Right ventricle myocardium inferior (tissue), 1 donor: Measurements from ENCODE around the gene SNX25. TPM values are rescaled to one million over a fixed set of nuclear protein-coding genes. Genes with fewer than 3 reads are reported as not detected.

Experiments
- ATAC-seq: fragments of 200-7000 bp; cut with Tn5 transposase; one replicate; pipeline ENCODE4 v1.9.1; 2020; ENCODE audit warnings: mild to moderate bottlenecking, moderate library complexity
- DNase-seq: peaks from one replicate; pipeline ENCODE4 v3.0.0; 2021; ENCODE audit errors: missing footprints
- intact Hi-C: fragments of 100-400 bp; cut with DNase I; formaldehyde crosslinking; loops from one replicate; pipeline ENCODE4 v1.11.0; 2022
- total RNA-seq: library from RNA; stranded (reverse); fragmentation: NEBNext Ultra II Directional; extraction: Animal tissue kit (Norgen Biotek cat#: 25700); gene quantifications from one replicate; pipeline ENCODE4 v1.2.1, GENCODE V29; 2021
- donor health status: DM: no; HTN: yes; CAD: no; lungs with severe emphysema.

The SNX25 gene
- total RNA-seq, 1 donor from 2014 or later, result 10.9 TPM

- ATAC-seq, result no peak
- DNase-seq, result no peak
- intact Hi-C loops, result no loop called here
Measured at GRCh38 chr4:185282968-185283367, 73.6 kb downstream of the SNX25 start.

GRCh38 chr4:185283723-185284122 lies 74.3 kb downstream of the SNX25 start:
- intact Hi-C loops, result no loop called here
- DNase-seq (no peak), ATAC-seq (no peak)

DNA sequence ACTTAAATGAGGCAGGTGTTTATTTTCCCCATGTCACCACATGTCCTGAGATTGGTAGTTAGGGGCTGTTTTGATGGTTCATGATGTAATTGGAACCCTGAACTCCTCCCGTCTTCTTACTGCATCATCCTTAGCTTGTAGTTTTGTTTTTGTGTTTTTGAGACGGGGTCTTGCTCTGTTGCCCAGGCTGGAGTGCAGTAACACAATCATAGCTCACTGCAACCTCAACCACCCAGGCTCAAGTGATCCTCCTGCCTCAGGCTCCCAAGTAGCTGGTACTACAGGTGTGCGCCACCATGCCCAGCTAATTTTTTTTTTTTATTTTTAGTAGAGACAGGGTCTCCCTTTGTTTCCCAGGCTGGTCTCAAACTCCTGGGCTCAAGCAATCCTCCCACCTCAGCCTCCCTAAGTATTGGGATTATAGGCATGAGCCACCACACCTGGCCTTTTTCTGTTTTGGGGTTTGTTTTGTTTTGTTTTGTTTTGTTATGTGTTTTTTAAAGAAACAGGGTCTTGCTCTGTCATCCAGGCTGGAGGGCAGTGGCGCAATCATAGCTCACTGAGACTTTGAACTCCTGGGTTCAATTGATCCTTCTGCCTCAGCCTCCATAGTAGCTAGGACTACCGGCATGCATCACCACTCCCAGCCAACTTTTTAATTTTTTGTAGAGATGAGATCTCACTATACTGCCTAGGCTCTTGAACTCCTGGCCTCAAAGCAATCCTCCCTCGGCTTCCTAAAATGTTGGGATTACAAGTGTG lies 76.4 kb downstream of the SNX25 start:
- no peak for ATAC-seq
- intact Hi-C loops, result no loop called here
- DNase-seq, result no peak

GRCh38 chr4:185286571-185286970 lies 77.2 kb downstream of the SNX25 start:
- ATAC-seq (no peak), DNase-seq (no peak)
- intact Hi-C loops, result no loop called here

- intact Hi-C loops, result no loop called here
- ATAC-seq (no peak), DNase-seq (no peak)
Measured at GRCh38 chr4:185287031-185287430, 77.6 kb downstream of the SNX25 start.

DNA sequence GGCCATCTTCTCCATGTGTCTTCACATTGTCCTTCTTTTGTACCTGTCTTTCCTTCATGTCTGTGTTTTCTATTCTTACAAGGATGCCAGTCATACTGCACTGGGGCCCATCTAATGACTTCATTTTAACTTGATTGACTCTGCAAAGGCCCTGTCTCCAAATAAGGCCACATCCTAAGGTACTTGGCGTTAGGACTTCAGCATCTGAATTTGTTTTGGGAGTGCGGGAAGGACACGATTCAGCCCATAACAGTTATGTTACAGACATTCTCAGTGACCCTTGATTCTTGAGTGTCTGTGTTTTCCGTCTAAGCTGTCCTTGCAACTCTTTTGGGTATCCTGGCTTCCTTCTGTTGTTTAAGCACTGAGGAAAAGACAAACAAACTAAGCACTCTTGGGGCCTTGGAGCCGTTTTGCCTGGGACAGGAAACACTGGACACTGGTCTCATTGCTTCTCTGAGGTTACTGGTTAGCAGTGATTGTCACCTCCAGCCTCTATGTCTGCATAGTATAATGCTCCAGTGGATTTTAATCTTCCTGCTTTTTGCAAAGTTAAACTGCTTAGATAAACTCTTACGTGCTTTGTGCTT lies 80.7 kb downstream of the SNX25 start:
- ATAC-seq (no peak), DNase-seq (no peak)
- intact Hi-C loops, result no loop called here

DNA sequence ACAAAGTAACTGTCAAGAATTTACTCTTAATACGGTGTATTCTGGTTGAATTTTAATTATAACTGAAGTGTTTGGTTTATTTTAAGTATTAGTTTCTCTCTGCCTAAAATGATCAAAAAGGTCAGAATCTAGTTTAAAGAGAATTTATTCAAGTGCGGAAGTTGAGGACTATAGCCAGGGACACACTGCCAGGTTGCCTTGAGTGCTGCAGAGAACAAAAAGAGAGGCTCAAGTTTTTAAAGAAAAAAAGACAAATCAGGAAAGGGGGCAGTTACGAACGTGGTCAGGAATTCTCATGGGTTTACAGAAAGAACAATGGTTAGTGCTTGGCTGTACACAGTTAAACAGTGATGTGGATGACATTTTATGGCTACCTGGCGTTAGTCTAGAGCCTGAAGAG lies 81.3 kb downstream of the SNX25 start:
- intact Hi-C loops, result no loop called here
- ATAC-seq (no peak), DNase-seq (no peak)

- no peak for ATAC-seq
- DNase-seq, result no peak
- intact Hi-C loops, result no loop called here
Measured at GRCh38 chr4:185293202-185293601, 83.8 kb downstream of the SNX25 start.

- ATAC-seq, result no peak
- intact Hi-C loops, result no loop called here
Measured at GRCh38 chr4:185296665-185297460, 87.5 kb downstream of the SNX25 start.

GRCh38 chr4:185298728-185299430 lies 89.5 kb downstream of the SNX25 start:
- intact Hi-C loops, result no loop called here

More at GRCh38 chr4:185296665-185297460, 87.5 kb downstream of the SNX25 start:
- no peak for DNase-seq

GRCh38 chr4:185304541-185304940 lies 95.1 kb downstream of the SNX25 start:
- no peak for DNase-seq
- no peak for ATAC-seq
- intact Hi-C loops, result no loop called here

More at GRCh38 chr4:185298728-185299430, 89.5 kb downstream of the SNX25 start:
- DNase-seq (no peak), ATAC-seq (no peak)

DNA sequence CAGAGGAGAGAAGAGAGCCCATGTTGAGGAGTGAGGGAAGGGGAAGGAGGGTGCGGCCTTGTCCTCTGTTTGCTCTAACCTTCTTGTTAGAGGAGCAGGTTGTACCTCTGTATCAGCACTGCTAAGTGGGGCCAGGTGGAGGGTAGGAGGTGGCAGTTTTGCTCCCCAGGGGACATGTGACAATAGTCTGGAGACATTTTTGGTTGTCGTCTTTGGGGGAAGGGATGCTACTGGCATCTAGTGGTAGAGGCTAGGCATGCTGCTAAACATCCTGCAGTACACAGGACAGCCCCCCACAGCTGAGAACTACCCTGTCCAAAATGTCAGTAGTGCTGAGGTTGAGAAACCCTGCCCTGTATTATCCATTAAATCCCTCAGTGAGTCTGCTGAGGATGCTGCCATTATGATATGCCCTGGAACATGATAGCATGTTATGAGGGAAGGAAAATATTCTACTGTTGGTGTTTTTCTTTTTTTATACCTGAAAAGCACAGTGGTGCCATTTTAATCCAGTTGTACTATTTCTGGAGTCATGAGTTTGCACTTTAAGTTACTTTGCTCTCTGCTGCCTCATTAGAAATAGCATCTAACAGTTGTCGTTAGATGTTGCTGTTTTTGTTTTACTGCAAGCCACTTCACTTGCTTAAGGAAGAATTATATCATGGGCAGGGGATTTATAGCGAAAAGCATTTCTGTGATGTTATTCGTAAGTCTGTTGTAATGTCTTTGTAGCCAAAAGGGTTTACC lies 95.7 kb downstream of the SNX25 start:
- intact Hi-C loops, result no loop called here
- DNase-seq, result no peak
- ATAC-seq, result peak; percentile 35

DNA sequence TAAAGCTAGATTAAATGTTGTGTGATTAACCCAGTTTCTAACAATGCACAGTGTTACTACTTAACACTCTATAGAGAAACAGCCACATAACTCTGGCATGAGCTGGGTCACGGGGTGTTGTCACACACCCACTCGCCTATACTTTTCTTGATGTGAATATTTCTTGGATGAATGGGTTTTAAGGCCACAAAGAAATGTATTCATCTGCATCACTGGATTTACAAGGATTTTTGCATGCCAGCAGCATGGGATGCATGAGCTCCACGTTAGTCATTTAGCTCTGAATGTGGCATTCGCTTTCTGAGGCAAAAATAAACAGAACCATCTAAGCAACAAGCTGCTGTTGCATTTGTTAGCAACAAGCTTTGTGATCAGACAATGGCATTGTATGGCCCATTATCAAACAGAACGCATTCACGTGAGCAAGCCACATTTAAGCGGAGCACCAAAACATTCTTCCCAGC lies 96.6 kb downstream of the SNX25 start:
- DNase-seq (no peak), ATAC-seq (no peak)
- intact Hi-C loops, result no loop called here

DNA sequence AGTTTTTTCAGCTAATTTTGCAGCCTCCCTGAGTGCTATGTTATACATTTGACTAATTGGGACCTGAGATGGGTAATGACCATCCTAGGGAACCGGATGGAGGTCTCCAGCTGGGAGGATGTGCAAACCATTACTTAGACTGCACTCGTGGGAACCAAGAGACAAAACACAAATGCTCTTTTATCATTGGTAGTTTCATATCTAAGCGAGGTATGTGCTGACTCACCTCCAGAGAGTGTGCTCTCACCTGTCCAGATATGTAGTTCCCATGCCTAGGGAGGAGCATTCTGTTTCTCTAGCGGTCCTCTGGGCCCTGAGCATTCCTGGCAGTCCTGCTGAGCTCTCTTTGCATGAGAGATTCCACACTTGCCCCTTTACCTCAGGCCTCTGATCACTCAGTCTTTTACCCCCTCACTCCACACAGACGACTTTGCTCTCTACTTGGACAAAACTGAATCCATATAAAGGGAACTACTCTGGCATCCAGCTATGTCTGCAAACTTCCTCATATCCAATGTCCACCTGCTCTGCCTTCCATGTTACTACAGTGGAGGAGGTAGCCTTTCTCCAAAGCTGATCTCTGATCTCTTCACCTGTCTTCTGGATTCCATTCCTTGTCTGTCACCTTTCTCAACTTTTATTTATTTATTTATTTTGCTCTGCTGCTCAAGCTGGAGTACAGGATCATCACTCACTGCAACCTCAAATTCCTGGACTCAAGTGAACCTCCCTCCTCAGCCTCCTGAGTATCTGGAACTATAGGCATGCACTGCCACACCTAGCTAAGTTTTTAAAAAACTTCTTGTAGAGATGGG lies 97.9 kb downstream of the SNX25 start:
- intact Hi-C loops, result no loop called here
- DNase-seq, result no peak

DNA sequence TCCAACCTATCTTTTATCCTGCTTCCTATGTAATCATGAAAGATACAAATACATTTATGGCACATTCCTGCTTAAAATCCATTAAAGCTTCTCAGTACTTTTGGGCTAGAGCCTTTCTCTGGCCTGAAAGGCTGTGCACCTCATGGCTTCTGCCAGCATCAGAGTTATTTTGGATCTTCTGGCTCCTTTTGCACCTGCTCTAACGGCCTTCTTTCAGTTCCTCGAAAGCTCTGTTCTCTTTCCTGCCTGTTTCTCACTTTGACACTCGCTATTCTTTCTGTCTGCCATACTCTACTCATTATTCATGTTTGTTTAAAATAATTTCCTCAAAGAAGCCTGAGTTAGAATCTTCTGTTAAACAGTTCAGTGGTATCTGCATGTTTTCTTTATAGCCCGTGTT lies 100.4 kb downstream of the SNX25 start:
- intact Hi-C loops, result no loop called here
- no peak for DNase-seq
- no peak for ATAC-seq

More for the DNA sequence above, 97.9 kb downstream of the SNX25 start:
- no peak for ATAC-seq

- intact Hi-C loops, result no loop called here
- ATAC-seq, result no peak
- DNase-seq, result no peak
Measured at GRCh38 chr4:185311113-185311888, 101.9 kb downstream of the SNX25 start.

GRCh38 chr4:185312699-185313098 lies 103.3 kb downstream of the SNX25 start:
- DNase-seq (no peak), ATAC-seq (no peak)
- intact Hi-C loops, result no loop called here
